ENCODE data around the gene PKM. TPM values are rescaled to one million over a fixed set of nuclear protein-coding genes. Genes with fewer than 3 reads are reported as not detected.

The PKM gene
- total and polyA plus RNA-seq, 9 of the 15 experiments (the other 6 are each of a cell fraction or from before 2014, with no cell fraction given): 140 to 825 (median 383) TPM

GRCh38 chr15:72272213-72272996 is 41.4 kb upstream of the PKM start, which contains the start of gene PARP6 (continued):
- TF ChIP-seq ZNF512 (tag; IDR thresholded peaks at IDR 0.05): no peak
- 0 out of 2 replicates have a peak, but pooled peaks have one; percentile 18 for TF ChIP-seq ETV1 (tag; conservative IDR thresholded peaks at IDR 0.05; ENCODE audit: low read depth)
- no peak for TF ChIP-seq HMG20B (CRISPR knock-in tag; IDR thresholded peaks at IDR 0.05)
- no peak for TF ChIP-seq HDAC3 (IDR thresholded peaks at IDR 0.05; ENCODE audit: borderline replicate concordance, partially characterized antibody)
- TF ChIP-seq ZBTB12 (CRISPR knock-in tag; IDR thresholded peaks at IDR 0.05): peak; percentile 78
- no peak for TF ChIP-seq SRSF3 (IDR thresholded peaks at IDR 0.05; ENCODE audit: insufficient read depth, low read length)
- peak in 1 of 3 experiments; percentile 19 for TF ChIP-seq YY1 (IDR thresholded peaks at IDR 0.05; ENCODE audit: borderline replicate concordance in 1 of 3, control insufficient read depth in 1 of 3, extremely low read depth in 1 of 3, insufficient read depth in 3 of 3, insufficient read length in 1 of 3, insufficient replicate concordance in 2 of 3, low read depth in 1 of 3, low read length in 2 of 3)
- TF ChIP-seq GATAD2B (IDR thresholded peaks at IDR 0.05; ENCODE audit: borderline replicate concordance): peak; percentile 91
- TF ChIP-seq MAFF (IDR thresholded peaks at IDR 0.05; ENCODE audit: low read length): no peak
- no peak for TF ChIP-seq NCOA4 (IDR thresholded peaks at IDR 0.05; ENCODE audit: partially characterized antibody)
- TF ChIP-seq L3MBTL2 (IDR thresholded peaks at IDR 0.05): peak; percentile 100
- 0 out of 2 replicates have a peak, but pooled peaks have one; percentile 64 for TF ChIP-seq RBM34 (IDR thresholded peaks at IDR 0.05; ENCODE audit: borderline replicate concordance, insufficient read depth, low read length)
- peak; percentile 88 for TF ChIP-seq POLR2G (IDR thresholded peaks at IDR 0.05; ENCODE audit: low read depth, low read length)
- no peak for TF ChIP-seq STAT6 (CRISPR knock-in tag; IDR thresholded peaks at IDR 0.05)
- no peak for TF ChIP-seq FOXM1 (IDR thresholded peaks at IDR 0.05; ENCODE audit: low read depth)
- TF ChIP-seq FOXM1 (CRISPR knock-in tag; IDR thresholded peaks at IDR 0.05; ENCODE audit: low read depth): peak; percentile 57; the same call in 1 of the 2 replicates
- TF ChIP-seq KDM1A (IDR thresholded peaks at IDR 0.05): no peak
- TF ChIP-seq CTCFL (IDR thresholded peaks at IDR 0.05; ENCODE audit: borderline replicate concordance, insufficient read depth, low read depth, low read length, poor library complexity, severe bottlenecking): peak; percentile 88
- peak; percentile 37; the same call in 1 of the 2 replicates for TF ChIP-seq SIN3B (IDR thresholded peaks at IDR 0.05; ENCODE audit: low read depth)
